SU-DHL-6 (cell line): ENCODE results near the gene HORMAD2.
"Not testable (repeated sequence)": the region's sequence is repeated elsewhere in the genome, so short reads cannot be mapped to it uniquely, and the experiment has no call there.

Experiments used
- CTCF ChIP-seq: fragments of 200-600 bp; sonication (generic); IDR thresholded peaks from one replicate; pipeline ENCODE4 v1.5.1; 2017; ENCODE audit warnings: antibody characterized with exemption, mild to moderate bottlenecking, low read length, moderate library complexity; ENCODE audit not compliant: insufficient read depth, poor library complexity, severe bottlenecking
- EZH2phosphoT487 ChIP-seq: fragments of 200-600 bp; sonication (generic), shearing (Covaris generic); conservative IDR thresholded peaks from 2 replicates; pipeline ENCODE4 v1.6.1; 2018; ENCODE audit warnings: mild to moderate bottlenecking, antibody characterized with exemption, low read length, moderate library complexity, mixed read lengths

GRCh38 chr22:30100770-30101169 lies 20.5 kb downstream of the HORMAD2 start:
- TF ChIP-seq CTCF, EZH2phosphoT487: not testable (repeated sequence)
